Muscle of leg (tissue), 9 donors: ENCODE data around the gene SYNRG. TPM values are rescaled to one million over a fixed set of nuclear protein-coding genes. Genes with fewer than 3 reads are reported as not detected.

ENCODE experiments used
- polyA plus RNA-seq, 8 donors: library from polyadenylated mRNA; unstranded; fragments of 120-200 nt; gene quantifications; one replicate each; pipeline versions ENCODE4 v1.2.1 to v1.2.3, GENCODE V29; 2013; ENCODE audit warnings: inconsistent platforms in 1 of 8, low replicate concordance in 1 of 8; ENCODE audit not compliant: insufficient read length in 8 of 8, insufficient read depth in 1 of 8
- total RNA-seq: library from RNA; stranded (reverse); fragments of 120-200 nt; gene quantifications from one replicate; pipeline ENCODE4 v1.2.4, GENCODE V29; 2013

The SYNRG gene
- total and polyA plus RNA-seq, 9 donors, result 14.5 to 27.2 (median 21.2) TPM

Other genes with a start within 250 kb of the SYNRG start
- gene C17orf78, start 233.4 kb downstream of the SYNRG start, total RNA-seq, result not detected
- gene C17orf78, start 233.4 kb downstream of the SYNRG start, polyA plus RNA-seq, result under 1 TPM in 3 of 8 donors, not detected in 5; 0.16 to 0.88 (median 0.29) TPM
- gene ACACA, start 202.6 kb downstream of the SYNRG start, total RNA-seq, result 26.8 TPM
- 10 to 100 TPM; 18.1 to 38.0 (median 23.9) TPM for gene ACACA, start 202.6 kb downstream of the SYNRG start, polyA plus RNA-seq
- 20.4 TPM for gene TADA2A, start 202.5 kb downstream of the SYNRG start, total RNA-seq
- gene TADA2A, start 202.5 kb downstream of the SYNRG start, polyA plus RNA-seq, result 10 to 100 TPM; 16.2 to 20.7 (median 18.8) TPM
- 13.3 TPM for gene DUSP14, start 119.5 kb downstream of the SYNRG start, total RNA-seq
- gene DUSP14, start 119.5 kb downstream of the SYNRG start, polyA plus RNA-seq, result 10 to 100 TPM; 10.4 to 14.1 (median 12.8) TPM
- 21.2 TPM for gene DDX52, start 34.0 kb upstream of the SYNRG start, total RNA-seq
- 10 to 100 TPM; 14.4 to 19.7 (median 17.4) TPM for gene DDX52, start 34.0 kb upstream of the SYNRG start, polyA plus RNA-seq
- gene HNF1B, start 135.6 kb upstream of the SYNRG start, total RNA-seq, result not detected
- 1 to 10 TPM in 1 of 8 donors, under 1 TPM in 2, not detected in 5; 0.09 to 2.4 (median 0.23) TPM for gene HNF1B, start 135.6 kb upstream of the SYNRG start, polyA plus RNA-seq